AG09319 (cell line): ENCODE measurements around the gene NCR3LG1.

ENCODE experiments used
- DNase-seq: peaks from one replicate; pipeline ENCODE4 v3.0.0-alpha.2; 2010; ENCODE audit warnings: low read depth; ENCODE audit errors: extremely low read depth
- TF ChIP-seq, protein P1 (sequence below): IDR thresholded peaks from 2 replicates; pipeline ENCODE4 v1.5.1; 2011; ENCODE audit warnings: low read depth, mild to moderate bottlenecking, inconsistent platforms, low read length, moderate library complexity

Gene NCR3LG1

DNA sequence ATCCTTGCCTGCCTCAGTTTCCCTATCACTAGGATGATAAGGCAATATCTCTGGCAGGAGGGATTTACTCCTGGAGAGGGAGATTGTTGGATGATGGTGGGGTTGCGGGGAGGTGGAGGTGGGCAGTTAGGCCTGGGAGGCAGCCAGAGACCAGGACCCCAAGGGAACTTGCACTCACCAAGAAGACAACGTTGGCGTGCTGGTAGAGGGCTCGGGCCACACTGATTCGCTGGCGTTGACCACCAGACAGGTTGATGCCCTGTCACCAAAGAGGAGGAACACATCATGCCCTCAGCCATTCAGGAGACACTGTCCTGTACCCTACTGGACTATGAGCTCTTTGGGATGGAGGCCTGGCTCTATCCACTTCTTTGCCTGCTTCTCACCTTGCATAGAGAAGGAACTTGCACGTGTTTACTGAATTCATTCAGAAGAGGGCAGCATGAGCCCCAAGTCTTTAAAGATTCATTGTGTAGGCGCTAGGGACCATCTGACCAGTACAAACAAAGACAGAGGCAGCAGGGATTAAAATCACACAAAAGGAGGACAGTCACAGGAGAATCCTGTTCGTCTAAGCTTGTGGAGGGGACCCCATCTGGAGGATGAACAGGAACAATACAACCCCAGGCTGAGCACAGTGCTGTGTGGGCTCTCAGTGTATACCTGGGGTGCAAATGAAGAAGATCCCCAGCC lies 61.0 kb downstream of the NCR3LG1 start:
- TF ChIP-seq, protein P1, sequence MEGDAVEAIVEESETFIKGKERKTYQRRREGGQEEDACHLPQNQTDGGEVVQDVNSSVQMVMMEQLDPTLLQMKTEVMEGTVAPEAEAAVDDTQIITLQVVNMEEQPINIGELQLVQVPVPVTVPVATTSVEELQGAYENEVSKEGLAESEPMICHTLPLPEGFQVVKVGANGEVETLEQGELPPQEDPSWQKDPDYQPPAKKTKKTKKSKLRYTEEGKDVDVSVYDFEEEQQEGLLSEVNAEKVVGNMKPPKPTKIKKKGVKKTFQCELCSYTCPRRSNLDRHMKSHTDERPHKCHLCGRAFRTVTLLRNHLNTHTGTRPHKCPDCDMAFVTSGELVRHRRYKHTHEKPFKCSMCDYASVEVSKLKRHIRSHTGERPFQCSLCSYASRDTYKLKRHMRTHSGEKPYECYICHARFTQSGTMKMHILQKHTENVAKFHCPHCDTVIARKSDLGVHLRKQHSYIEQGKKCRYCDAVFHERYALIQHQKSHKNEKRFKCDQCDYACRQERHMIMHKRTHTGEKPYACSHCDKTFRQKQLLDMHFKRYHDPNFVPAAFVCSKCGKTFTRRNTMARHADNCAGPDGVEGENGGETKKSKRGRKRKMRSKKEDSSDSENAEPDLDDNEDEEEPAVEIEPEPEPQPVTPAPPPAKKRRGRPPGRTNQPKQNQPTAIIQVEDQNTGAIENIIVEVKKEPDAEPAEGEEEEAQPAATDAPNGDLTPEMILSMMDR = no peak
- DNase-seq = no peak

DNA sequence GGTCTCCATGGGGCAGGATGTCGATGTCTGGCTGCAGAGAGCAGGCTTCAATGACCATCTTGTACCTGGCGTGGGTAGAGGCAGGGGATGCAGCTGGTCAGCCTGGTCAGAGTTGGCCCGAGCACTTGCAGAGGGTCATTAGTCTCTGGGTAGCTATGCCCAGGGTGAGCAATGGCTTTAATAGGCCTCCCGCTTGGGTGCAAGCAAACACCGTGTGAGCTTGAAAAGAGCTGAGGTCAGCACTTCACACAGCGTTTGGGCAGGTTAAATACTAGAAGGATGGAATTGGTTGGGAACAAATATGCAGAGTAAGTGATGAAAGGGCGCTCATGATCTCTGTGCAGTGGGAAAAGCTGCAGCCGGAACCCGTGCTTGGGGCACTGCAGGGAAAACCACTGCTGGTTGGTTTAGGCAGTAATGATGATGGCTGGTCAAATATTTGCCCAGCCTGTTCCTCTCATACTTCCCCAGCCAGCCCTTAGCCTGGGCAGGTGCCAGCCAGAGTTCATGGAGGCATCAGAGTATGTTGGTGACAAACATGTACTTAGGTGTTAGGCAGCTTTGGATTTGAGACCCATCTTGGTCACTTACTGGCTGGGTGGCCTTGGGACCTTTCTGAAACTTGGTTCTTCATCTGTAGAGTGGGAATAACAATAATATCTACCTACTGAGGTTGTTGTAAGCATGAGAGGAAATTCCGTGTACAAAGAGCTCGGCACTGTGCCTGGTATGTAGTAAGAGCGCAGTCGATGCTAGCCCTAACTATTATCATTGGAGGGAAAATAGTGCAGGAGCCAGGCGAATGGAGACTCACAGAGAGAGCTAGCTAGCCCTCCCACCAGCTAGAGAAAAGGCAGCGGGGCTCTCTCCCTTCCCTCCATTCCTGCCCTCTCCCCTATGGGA lies 62.1 kb downstream of the NCR3LG1 start:
- TF ChIP-seq, protein P1 = no peak
- DNase-seq = no peak

DNA sequence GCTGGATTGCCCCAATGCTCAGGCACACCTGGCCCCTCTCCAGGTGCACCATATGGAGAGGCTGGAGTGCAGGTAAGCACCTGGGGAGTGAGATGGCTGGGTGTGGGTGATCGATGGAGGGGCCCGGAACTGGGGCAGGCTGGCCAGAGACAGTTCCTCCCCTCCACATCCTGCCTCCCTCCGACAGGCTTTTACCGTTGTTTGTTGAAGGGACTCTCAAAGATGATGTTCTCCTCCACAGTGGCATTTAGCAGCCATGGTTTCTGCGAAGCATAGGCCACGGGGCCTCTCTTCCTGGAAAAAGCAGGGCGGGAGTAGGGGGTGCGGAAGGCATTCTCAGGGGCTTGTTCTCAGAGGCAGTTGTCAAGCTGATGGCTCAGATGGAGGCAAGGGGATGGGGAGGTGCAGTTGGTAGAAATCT lies 62.7 kb downstream of the NCR3LG1 start:
- TF ChIP-seq, protein P1 = no peak
- DNase-seq = no peak

DNA sequence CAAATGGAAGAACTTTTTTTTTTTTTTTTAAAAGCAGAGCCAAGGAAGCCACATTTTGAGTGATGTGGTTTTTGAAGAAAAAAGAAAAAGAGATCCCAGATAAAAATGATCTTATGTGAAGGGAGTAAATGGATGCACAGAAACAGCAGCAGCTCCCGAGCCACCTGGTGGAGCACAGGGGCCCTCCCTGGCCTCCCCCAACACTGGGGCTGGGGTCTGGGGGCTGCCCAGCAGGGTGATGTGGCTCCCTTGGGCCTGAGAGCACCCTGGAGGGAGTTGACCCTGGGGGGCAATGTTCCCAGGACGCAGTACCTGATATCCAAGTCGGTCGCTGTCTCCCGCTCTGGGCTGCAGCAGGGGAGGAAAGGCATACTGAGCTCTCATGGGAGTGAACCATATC lies 63.4 kb downstream of the NCR3LG1 start:
- no peak for DNase-seq
- TF ChIP-seq, protein P1 = no peak

DNA sequence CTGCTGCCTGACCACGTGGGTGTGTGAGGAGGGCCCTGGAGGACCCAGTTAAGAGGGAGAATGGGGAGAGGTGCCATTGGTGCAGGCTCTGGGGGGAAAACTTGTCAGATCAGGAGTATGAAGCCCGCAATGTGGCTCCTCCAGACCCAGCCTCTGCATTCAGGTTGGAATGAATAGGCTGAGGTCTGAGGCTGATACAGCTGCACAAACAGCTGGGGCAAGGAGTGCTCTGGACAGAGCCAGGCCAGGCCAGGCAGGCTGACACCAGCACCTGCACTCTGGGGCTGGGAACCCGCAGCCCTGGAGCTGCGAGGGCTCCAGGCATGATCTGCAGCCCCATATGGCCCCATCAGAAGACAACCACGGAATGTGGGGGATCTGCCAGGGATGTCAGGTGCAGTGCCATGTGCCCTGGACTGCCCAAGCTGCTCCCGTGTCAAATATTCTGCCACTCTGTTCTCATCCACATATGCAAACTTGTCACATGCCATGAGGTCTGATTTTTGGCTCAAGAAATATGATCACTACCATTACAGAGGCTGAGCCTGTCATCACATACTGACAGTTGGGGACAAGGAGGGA lies 64.0 kb downstream of the NCR3LG1 start:
- DNase-seq = no peak
- TF ChIP-seq, protein P1 = no peak

DNA sequence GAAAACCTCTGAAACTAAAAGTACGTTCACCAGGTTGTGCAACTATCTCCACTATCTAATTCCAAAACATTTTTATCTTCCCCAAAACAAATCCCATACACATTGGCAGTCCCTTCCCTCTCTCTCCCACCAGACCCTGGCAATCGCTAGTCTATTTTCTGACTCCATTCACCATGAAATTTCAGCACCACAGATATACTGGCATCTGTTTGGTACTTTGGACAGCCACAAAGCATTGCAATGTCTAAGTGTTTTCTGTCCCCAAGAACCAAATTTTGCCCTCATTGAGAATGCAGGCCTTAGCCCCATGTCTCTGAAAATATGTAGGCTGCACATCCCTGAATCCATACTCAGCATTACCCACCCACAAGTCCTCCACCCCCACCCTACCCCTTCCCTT lies 64.9 kb downstream of the NCR3LG1 start:
- DNase-seq = no peak
- TF ChIP-seq, protein P1 = no peak
